ENCODE results near the gene ADGRF1. TPM values are rescaled to one million over a fixed set of nuclear protein-coding genes. Genes with fewer than 3 reads are reported as not detected.

Gene ADGRF1
- total and polyA plus RNA-seq, 2 donors (not counting 1 experiment from before 2014, with no cell fraction given) = not detected

DNA sequence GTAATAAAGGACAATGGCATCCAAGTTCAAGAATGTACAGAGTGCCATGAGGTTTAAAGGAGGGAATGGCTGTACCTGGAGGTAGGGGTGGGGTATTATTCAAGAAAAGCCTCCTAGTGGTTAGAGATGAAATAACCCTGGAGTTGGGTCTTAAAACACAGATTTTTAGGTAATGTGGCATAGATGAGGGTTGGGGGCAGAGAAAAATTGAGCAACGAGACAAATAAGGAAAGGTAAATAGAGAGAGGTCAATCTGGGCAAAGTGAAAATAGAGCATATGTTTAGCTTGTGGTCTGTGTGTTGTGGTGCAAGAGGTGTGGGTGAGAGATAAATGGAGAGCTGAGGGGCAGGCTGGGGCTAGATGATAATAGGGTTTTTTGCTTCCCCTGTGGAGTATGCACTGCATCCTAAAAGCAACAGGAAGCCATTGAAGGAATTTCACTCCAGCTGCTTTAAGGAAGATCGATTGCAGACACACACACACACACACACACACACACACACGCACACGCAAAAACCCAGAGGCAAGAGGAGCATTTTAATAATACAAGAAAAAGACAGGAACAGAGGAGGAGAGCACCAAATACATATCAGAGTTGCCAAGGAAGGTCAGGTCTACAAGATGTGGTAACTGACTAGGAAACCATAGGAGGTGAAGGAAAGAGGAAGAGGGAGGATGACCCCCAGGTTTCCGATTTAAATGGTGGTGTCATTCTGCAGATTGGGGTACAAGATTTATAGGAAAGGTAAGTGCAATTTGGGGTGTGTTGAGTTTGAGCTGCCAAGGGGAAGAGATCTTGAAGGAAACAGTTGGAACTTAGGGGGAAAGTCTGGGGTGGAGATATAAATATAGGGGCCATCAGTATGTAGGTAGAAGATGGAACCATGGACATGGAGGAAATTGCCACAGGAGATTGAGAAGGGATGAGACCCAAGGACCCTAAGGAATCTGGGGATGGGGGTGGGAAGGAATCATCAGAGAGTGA is 31.3 kb upstream of the ADGRF1 start:
- Histone ChIP-seq H3K4me3 (replicated peaks in 1 of 4; ENCODE audit: control extremely low read depth in 1 of 4, insufficient read depth in 1 of 4, low read depth in 3 of 4, low read length in 4 of 4) (no peak overlapping the region), H3K4me1 (ENCODE audit: control insufficient read depth, extremely low read depth, insufficient read depth, low read length) (no peaks in the 10 kb centered on the region), H2AFZ (ENCODE audit: low read length) (no peak overlapping the region), H4K20me1 (ENCODE audit: control insufficient read depth, extremely low read depth, insufficient read depth, low read length) (no peaks in the 10 kb centered on the region), H3K4me2 (ENCODE audit: extremely low read depth, insufficient read depth, low read length) (no peak overlapping the region), H3K27me3 (ENCODE audit: control insufficient read depth, insufficient read depth, low read length) (peaks cover 5% of the 10 kb centered on the region), H3K79me2 (ENCODE audit: control insufficient read depth, insufficient read depth, low read length) (no peaks in the 10 kb centered on the region), H3K36me3 (ENCODE audit: control insufficient read depth, insufficient read depth, low read length) (no peaks in the 10 kb centered on the region), H3K9ac (ENCODE audit: insufficient read depth, low read length) (no peak overlapping the region), H3K9me3 (ENCODE audit: control insufficient read depth, insufficient read depth, low read depth, low read length) (no peaks in the 10 kb centered on the region), H3K27ac (ENCODE audit: insufficient read depth, low read length) (no peak overlapping the region)
- TF ChIP-seq EZH2 (IDR thresholded peaks at IDR 0.05; ENCODE audit: low read length, missing control alignments) = no peak
- TF ChIP-seq, protein P1, sequence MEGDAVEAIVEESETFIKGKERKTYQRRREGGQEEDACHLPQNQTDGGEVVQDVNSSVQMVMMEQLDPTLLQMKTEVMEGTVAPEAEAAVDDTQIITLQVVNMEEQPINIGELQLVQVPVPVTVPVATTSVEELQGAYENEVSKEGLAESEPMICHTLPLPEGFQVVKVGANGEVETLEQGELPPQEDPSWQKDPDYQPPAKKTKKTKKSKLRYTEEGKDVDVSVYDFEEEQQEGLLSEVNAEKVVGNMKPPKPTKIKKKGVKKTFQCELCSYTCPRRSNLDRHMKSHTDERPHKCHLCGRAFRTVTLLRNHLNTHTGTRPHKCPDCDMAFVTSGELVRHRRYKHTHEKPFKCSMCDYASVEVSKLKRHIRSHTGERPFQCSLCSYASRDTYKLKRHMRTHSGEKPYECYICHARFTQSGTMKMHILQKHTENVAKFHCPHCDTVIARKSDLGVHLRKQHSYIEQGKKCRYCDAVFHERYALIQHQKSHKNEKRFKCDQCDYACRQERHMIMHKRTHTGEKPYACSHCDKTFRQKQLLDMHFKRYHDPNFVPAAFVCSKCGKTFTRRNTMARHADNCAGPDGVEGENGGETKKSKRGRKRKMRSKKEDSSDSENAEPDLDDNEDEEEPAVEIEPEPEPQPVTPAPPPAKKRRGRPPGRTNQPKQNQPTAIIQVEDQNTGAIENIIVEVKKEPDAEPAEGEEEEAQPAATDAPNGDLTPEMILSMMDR (conservative IDR thresholded peaks at IDR 0.05 in 1 of 2, IDR thresholded peaks at IDR 0.05 in 1 of 2; ENCODE audit: low read depth in 1 of 2, low read length in 2 of 2) = peak in 1 of 2 donors; percentile 30
- no peak for DNase-seq (ENCODE audit: low read depth in 2 of 2)

DNA sequence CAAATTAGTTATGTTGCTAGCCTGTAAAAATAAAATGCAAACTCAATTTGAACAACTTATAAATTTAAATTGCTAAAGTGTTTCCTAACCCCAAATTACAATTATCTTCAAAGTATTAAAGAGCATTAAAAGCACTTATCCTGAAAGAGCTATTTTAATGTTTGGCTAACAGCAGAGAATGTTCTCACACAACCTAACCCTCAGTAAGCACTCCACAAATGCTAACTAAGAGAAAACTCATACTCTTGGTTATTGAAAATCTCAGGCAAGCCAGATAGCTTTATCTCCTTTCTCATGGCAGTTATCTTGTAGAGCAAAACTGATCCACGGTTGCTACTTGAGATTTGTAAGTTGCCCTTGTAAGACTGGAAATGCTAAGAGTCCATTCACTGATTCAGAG is 30.5 kb upstream of the ADGRF1 start:
- Histone ChIP-seq H4K20me1 (ENCODE audit: control insufficient read depth, extremely low read depth, insufficient read depth, low read length) (no peaks in the 10 kb centered on the region), H3K36me3 (ENCODE audit: control insufficient read depth, insufficient read depth, low read length) (no peaks in the 10 kb centered on the region), H3K9ac (ENCODE audit: insufficient read depth, low read length) (no peak overlapping the region), H3K4me2 (ENCODE audit: extremely low read depth, insufficient read depth, low read length) (no peak overlapping the region), H3K27ac (ENCODE audit: insufficient read depth, low read length) (no peak overlapping the region), H2AFZ (ENCODE audit: low read length) (no peak overlapping the region), H3K79me2 (ENCODE audit: control insufficient read depth, insufficient read depth, low read length) (no peaks in the 10 kb centered on the region), H3K27me3 (ENCODE audit: control insufficient read depth, insufficient read depth, low read length) (peaks cover 5% of the 10 kb centered on the region), H3K4me3 (replicated peaks in 1 of 4; ENCODE audit: control extremely low read depth in 1 of 4, insufficient read depth in 1 of 4, low read depth in 3 of 4, low read length in 4 of 4) (no peak overlapping the region), H3K9me3 (ENCODE audit: control insufficient read depth, insufficient read depth, low read depth, low read length) (no peaks in the 10 kb centered on the region), H3K4me1 (ENCODE audit: control insufficient read depth, extremely low read depth, insufficient read depth, low read length) (no peaks in the 10 kb centered on the region)
- DNase-seq (ENCODE audit: low read depth in 2 of 2) = no peak
- TF ChIP-seq EZH2 (IDR thresholded peaks at IDR 0.05; ENCODE audit: low read length, missing control alignments) = no peak
- TF ChIP-seq, protein P1 (conservative IDR thresholded peaks at IDR 0.05 in 1 of 2, IDR thresholded peaks at IDR 0.05 in 1 of 2; ENCODE audit: low read depth in 1 of 2, low read length in 2 of 2) = no peak

DNA sequence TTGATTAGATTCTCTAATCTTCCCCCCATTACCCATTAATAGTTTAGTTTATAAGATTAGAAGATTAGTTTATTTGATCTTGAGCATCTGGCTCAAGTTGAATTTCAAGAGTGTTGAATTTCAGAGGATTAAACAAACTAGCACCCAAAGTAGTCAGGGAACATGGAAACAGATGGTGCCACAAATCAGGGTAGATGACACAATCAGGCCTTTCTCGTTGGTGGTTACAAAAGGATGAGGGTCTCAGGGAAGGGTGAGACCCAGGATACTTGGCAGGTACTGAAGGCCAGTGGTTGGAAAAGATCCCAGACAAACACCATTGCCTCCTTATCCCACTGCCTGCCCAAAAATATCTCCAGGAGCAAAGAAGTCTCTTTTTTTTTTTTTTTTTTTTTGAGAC is 29.5 kb upstream of the ADGRF1 start:
- Histone ChIP-seq H3K27me3 (ENCODE audit: control insufficient read depth, insufficient read depth, low read length) (peaks cover 5% of the 10 kb centered on the region), H3K79me2 (ENCODE audit: control insufficient read depth, insufficient read depth, low read length) (no peaks in the 10 kb centered on the region), H3K36me3 (ENCODE audit: control insufficient read depth, insufficient read depth, low read length) (no peaks in the 10 kb centered on the region), H3K9me3 (ENCODE audit: control insufficient read depth, insufficient read depth, low read depth, low read length) (no peaks in the 10 kb centered on the region), H3K27ac (ENCODE audit: insufficient read depth, low read length) (no peak overlapping the region), H3K4me2 (ENCODE audit: extremely low read depth, insufficient read depth, low read length) (no peak overlapping the region), H4K20me1 (ENCODE audit: control insufficient read depth, extremely low read depth, insufficient read depth, low read length) (no peaks in the 10 kb centered on the region), H3K4me1 (ENCODE audit: control insufficient read depth, extremely low read depth, insufficient read depth, low read length) (no peaks in the 10 kb centered on the region), H3K4me3 (replicated peaks in 1 of 4; ENCODE audit: control extremely low read depth in 1 of 4, insufficient read depth in 1 of 4, low read depth in 3 of 4, low read length in 4 of 4) (no peak overlapping the region), H3K9ac (ENCODE audit: insufficient read depth, low read length) (no peak overlapping the region), H2AFZ (ENCODE audit: low read length) (no peak overlapping the region)
- TF ChIP-seq EZH2 (IDR thresholded peaks at IDR 0.05; ENCODE audit: low read length, missing control alignments) = no peak
- TF ChIP-seq, protein P1 (conservative IDR thresholded peaks at IDR 0.05 in 1 of 2, IDR thresholded peaks at IDR 0.05 in 1 of 2; ENCODE audit: low read depth in 1 of 2, low read length in 2 of 2) = no peak
- no peak for DNase-seq (ENCODE audit: low read depth in 2 of 2)
